ENCODE data around the gene PIPOX.

GRCh38 chr17:29078183-29079045 is 35.5 kb downstream of the PIPOX start:
- TF ChIP-seq POLR2A (IDR thresholded peaks at IDR 0.05; ENCODE audit: control extremely low read depth in 1 of 2, low read depth in 2 of 2, low read length in 2 of 2), result no peak
- TF ChIP-seq POLR2AphosphoS5 (IDR thresholded peaks at IDR 0.05; ENCODE audit: low read depth, low read length), result no peak
- TF ChIP-seq EZH2 (IDR thresholded peaks at IDR 0.05; ENCODE audit: low read depth, low read length, severe bottlenecking), result no peak
